Measurements from ENCODE around the gene HOXB7. TPM values are rescaled to one million over a fixed set of nuclear protein-coding genes. Genes with fewer than 3 reads are reported as not detected.
A peak's percentile ranks its signal among the peaks of the same experiment; 100 is the strongest.

Gene HOXB7
- total RNA-seq, 1 donor from 2014 or later: 1.0 TPM

Small RNAs within 50 kb of the gene (small RNA-seq; reads per million reads assigned to genes)
- gene MIR196A1: 0.86 reads per million, percentile 75 among the genes with 10 or more reads in this experiment

Other genes starting within 250 kb of the HOXB7 start
- gene SKAP1, start 180.8 kb downstream of the HOXB7 start, total RNA-seq: 1.0 TPM
- not detected for gene HOXB1, start 80.0 kb downstream of the HOXB7 start, total RNA-seq
- gene HOXB2, start 65.9 kb downstream of the HOXB7 start, total RNA-seq: 3.1 TPM
- gene HOXB4, start 32.7 kb downstream of the HOXB7 start, total RNA-seq: 1.0 TPM
- gene HOXB3, start 20.8 kb downstream of the HOXB7 start, total RNA-seq: 4.2 TPM
- not detected for gene HOXB5, start 17.2 kb downstream of the HOXB7 start, total RNA-seq
- not detected for gene HOXB6, start 6.0 kb downstream of the HOXB7 start, total RNA-seq
- not detected for gene HOXB8, start 4.3 kb upstream of the HOXB7 start, total RNA-seq
- gene HOXB9, start 15.3 kb upstream of the HOXB7 start, total RNA-seq: not detected
- not detected for gene PRAC1, start 111.5 kb upstream of the HOXB7 start, total RNA-seq
- not detected for gene PRAC2, start 112.2 kb upstream of the HOXB7 start, total RNA-seq
- not detected for gene HOXB13, start 117.7 kb upstream of the HOXB7 start, total RNA-seq
- not detected for gene TTLL6, start 206.2 kb upstream of the HOXB7 start, total RNA-seq
- 29.2 TPM for gene CALCOCO2, start 220.0 kb upstream of the HOXB7 start, total RNA-seq